Caco-2 (cell line): ENCODE measurements around the gene SP4. TPM values are rescaled to one million over a fixed set of nuclear protein-coding genes. Genes with fewer than 3 reads are reported as not detected.

ENCODE experiments used
- Bru-seq: library from RNA; stranded (reverse); fragments of 400-500 nt; gene quantifications from one replicate; lab custom pipeline; 2021; lab: Mats Ljungman, UMichigan
- BruChase-seq, 2 experiments: library from RNA; stranded (reverse); fragments of 400-500 nt; gene quantifications; one replicate each; lab custom pipeline; 2021; lab: Mats Ljungman, UMichigan
- BruUV-seq: library from RNA; stranded (reverse); fragments of 400-500 nt; replicated peaks from 2 replicates; lab custom pipeline; 2021; lab: Mats Ljungman, UMichigan
- CTCF ChIA-PET: fragments of 300-600 bp; sonication (Branson Sonifier 250); formaldehyde crosslinking; loops from one replicate; lab custom pipeline; 2022; ENCODE audit warnings: antibody characterized with exemption; lab: Charles Lee
- POLR2A ChIA-PET: fragments of 300-600 bp; sonication (Branson Sonifier 250); formaldehyde crosslinking; loops from one replicate; lab custom pipeline; 2022; ENCODE audit warnings: antibody characterized with exemption; lab: Charles Lee
- DNase-seq, 2 experiments: peaks; one replicate each; pipeline versions ENCODE4 v3.0.0 to v3.0.0-alpha.2; 2020 to 2022
- H3K27me3 ChIP-seq: replicated peaks from 2 replicates; pipeline ENCODE4 v1.6.0; 2011; ENCODE audit warnings: low read length; ENCODE audit not compliant: control insufficient read depth, insufficient read depth
- H3K36me3 ChIP-seq: 2 replicates; pipeline ENCODE4 v1.5.1; 2011; ENCODE audit warnings: low read length; ENCODE audit not compliant: control insufficient read depth, insufficient read depth
- H3K4me1 ChIP-seq: fragments of 250-450 bp; sonication (Bioruptor Pico); 2 replicates; pipeline ENCODE4 v1.5.1; 2020; ENCODE audit warnings: mild to moderate bottlenecking
- H3K4me3 ChIP-seq: 2 replicates; pipeline ENCODE4 v1.5.1; 2011; ENCODE audit warnings: low read depth, mild to moderate bottlenecking, control low read depth, low read length
- H3K9me3 ChIP-seq: fragments of 250-450 bp; sonication (Bioruptor Pico); 2 replicates; pipeline ENCODE4 v1.5.1; 2020; ENCODE audit warnings: mild to moderate bottlenecking, moderate library complexity
- H3K27ac Mint-ChIP-seq: one replicate; pipeline ENCODE4 v1.8.0; 2022; ENCODE audit warnings: mixed read lengths; ENCODE audit not compliant: unreplicated experiment
- H3K27me3 Mint-ChIP-seq: one replicate; pipeline ENCODE4 v1.8.0; 2022; ENCODE audit warnings: mixed read lengths; ENCODE audit not compliant: insufficient read depth, unreplicated experiment
- H3K36me3 Mint-ChIP-seq: one replicate; pipeline ENCODE4 v1.8.0; 2022; ENCODE audit warnings: mild to moderate bottlenecking, mixed read lengths; ENCODE audit not compliant: insufficient read depth, unreplicated experiment
- H3K4me1 Mint-ChIP-seq: one replicate; pipeline ENCODE4 v1.8.0; 2022; ENCODE audit warnings: low read depth, mixed read lengths; ENCODE audit not compliant: unreplicated experiment
- H3K4me3 Mint-ChIP-seq: one replicate; pipeline ENCODE4 v1.8.0; 2022; ENCODE audit warnings: mild to moderate bottlenecking, moderate library complexity, mixed read lengths; ENCODE audit not compliant: unreplicated experiment
- H3K9me3 Mint-ChIP-seq: one replicate; pipeline ENCODE4 v1.8.0; 2022; ENCODE audit warnings: mixed read lengths; ENCODE audit not compliant: unreplicated experiment
- CTCF ChIP-seq, 2 experiments: fragments of 200-600 bp in 1 of 2; IDR thresholded peaks; 1 replicate in 1 of 2; 2 replicates in 1 of 2; pipeline versions ENCODE4 v1.5.1 to v1.8.0; 2011 to 2022; ENCODE audit warnings: antibody characterized with exemption in 1 of 2, control low read depth in 1 of 2, inconsistent platforms in 1 of 2, low read depth in 1 of 2, low read length in 1 of 2, mild to moderate bottlenecking in 1 of 2, moderate library complexity in 1 of 2; ENCODE audit not compliant: insufficient read depth in 1 of 2, severe bottlenecking in 1 of 2, unreplicated experiment in 1 of 2
- intact Hi-C: fragments of 100-400 bp; cut with micrococcal nuclease; formaldehyde crosslinking; loops from one replicate; pipeline ENCODE4 v1.10.0; 2022; ENCODE audit not compliant: unreplicated experiment
- long read RNA-seq: library from polyadenylated mRNA; stranded (forward); transcript quantifications from one replicate; pipeline ENCODE4 v2.0.0, GENCODE V29; 2022
- total RNA-seq: library from RNA; stranded (reverse); gene quantifications from 2 replicates; pipeline ENCODE4 v1.2.3, GENCODE V29; 2022

Gene SP4
- 10.8 and 15.1 TPM in 2 replicates for total RNA-seq
- percentile 83 among the genes with signal in this experiment for Bru-seq, nascent RNA
- percentile 75 among the genes with signal in this experiment for BruChase-seq, experiment 1, labeled RNA remaining after a 2-hour chase
- percentile 66 among the genes with signal in this experiment for BruChase-seq, experiment 2, labeled RNA remaining after a 6-hour chase
- long read RNA-seq, full-length matches to known transcripts: 4 of 7 reads
- long read RNA-seq, partial matches to known transcripts: 1 of 7 reads
- long read RNA-seq, other reads (novel, unspliced or antisense): 2 of 7 reads

- BruUV-seq: no TSS peak
- peak in 1 of 2 experiments; percentile 15 for TF ChIP-seq CTCF (IDR thresholded peaks at IDR 0.05; ENCODE audit: insufficient read depth in 1 of 2, low read depth in 1 of 2, low read length in 1 of 2, severe bottlenecking in 1 of 2, unreplicated experiment in 1 of 2)
Observed at GRCh38 chr7:21427871-21428658, at the start of gene SP4. SP4 (plus strand) TSS chr7:21428083; CDS start chr7:21428252, 169 bp downstream.

GRCh38 chr7:21383227-21384220, 44.4 kb upstream of the SP4 start:
- DNase-seq: no peak
- Histone ChIP-seq H3K4me1 (peaks cover 7% of the 10 kb centered on the region; the same call in 1 of the 2 replicates), H3K9me3 (no peaks in the 10 kb centered on the region), H3K4me3 (no peak overlapping the region), H3K36me3 (no peaks in the 10 kb centered on the region), H3K27me3 (no peaks in the 10 kb centered on the region)
- Mint-ChIP-seq H3K27ac (no peak overlapping the region), H3K9me3 (peaks cover 7% of the 10 kb centered on the region), H3K4me3 (no peak overlapping the region), H3K27me3 (no peaks in the 10 kb centered on the region), H3K4me1 (no peaks in the 10 kb centered on the region), H3K36me3 (no peaks in the 10 kb centered on the region)
- intact Hi-C loops: no loop called here
- no TSS peak for BruUV-seq
- ChIA-PET CTCF (interaction anchor here (0.6 kb wide), 2 partner anchors 44 to 384 kb away, joined by 4 to 7 read pairs; no protein-coding TSS in a partner anchor), POLR2A (interaction anchor here (1.3 kb wide), 1 partner anchor 44 kb away, joined by 3 read pairs; the partner anchor contains the start of gene SP4)
- no peak for TF ChIP-seq CTCF (IDR thresholded peaks at IDR 0.05; ENCODE audit: insufficient read depth in 1 of 2, low read depth in 1 of 2, low read length in 1 of 2, severe bottlenecking in 1 of 2, unreplicated experiment in 1 of 2)

More at GRCh38 chr7:21427871-21428658, at the start of gene SP4:
- intact Hi-C loops: loop anchor here (1.0 to 5.0 kb wide), 6 partner anchors 62 to 641 kb away; partner anchors contain the start of gene SP8
- no peaks in the 10 kb centered on the region for H3K9me3 Mint-ChIP-seq
- Histone ChIP-seq H3K27me3 (no peaks in the 10 kb centered on the region), H3K36me3 (no peaks in the 10 kb centered on the region), H3K4me1 (peaks cover 6% of the 10 kb centered on the region; the same call in 1 of the 2 replicates), H3K4me3 (peak within 1 kb of the TSS; percentile 80), H3K9me3 (no peaks in the 10 kb centered on the region)
- H3K4me3 Mint-ChIP-seq: peak within 1 kb of the TSS; percentile 98
- peak; percentile 95 to 99 for DNase-seq
- POLR2A ChIA-PET: interaction anchor here (0.6 to 1.2 kb wide), 8 partner anchors 13 to 503 kb away, joined by 3 to 10 read pairs (median 4); no protein-coding TSS in a partner anchor
- peak within 1 kb of the TSS; percentile 99 for H3K27ac Mint-ChIP-seq
- H3K4me1 Mint-ChIP-seq: peaks cover 16% of the 10 kb centered on the region
- H3K27me3 Mint-ChIP-seq: no peaks in the 10 kb centered on the region
- peaks cover 28% of the 10 kb centered on the region for H3K36me3 Mint-ChIP-seq
- CTCF ChIA-PET: interaction anchor here (0.7 to 2.0 kb wide), 4 partner anchors 13 to 339 kb away, joined by 3 to 17 read pairs (median 10); no protein-coding TSS in a partner anchor
